Mesenchymal stem cell (in vitro differentiated cells and primary cell): Measurements from ENCODE around the gene AACS. TPM values are rescaled to one million over a fixed set of nuclear protein-coding genes. Genes with fewer than 3 reads are reported as not detected.

Experiments
- DNase-seq: peaks from one replicate; pipeline ENCODE4 v3.0.0-alpha.2; 2013
- H2AFZ ChIP-seq: one replicate; pipeline ENCODE4 v1.6.1; 2013; ENCODE audit warnings: low read depth, mild to moderate bottlenecking, control low read depth, inconsistent platforms, low read length, moderate library complexity
- H2AK5ac ChIP-seq: 2 replicates; pipeline ENCODE4 v1.6.1; 2013; ENCODE audit warnings: low read length, moderate library complexity, mild to moderate bottlenecking, inconsistent platforms; ENCODE audit not compliant: severe bottlenecking
- H2BK120ac ChIP-seq: one replicate; pipeline ENCODE4 v1.6.1; 2013; ENCODE audit warnings: low read depth, mild to moderate bottlenecking, inconsistent platforms, low read length, moderate library complexity
- H2BK12ac ChIP-seq, 2 experiments: one replicate each; pipeline ENCODE4 v1.6.1; 2013; ENCODE audit warnings: inconsistent platforms in 2 of 2, low read length in 2 of 2, mild to moderate bottlenecking in 2 of 2, moderate library complexity in 2 of 2, control low read depth in 1 of 2
- H2BK15ac ChIP-seq: one replicate; pipeline ENCODE4 v1.6.1; 2013; ENCODE audit warnings: mild to moderate bottlenecking, low read depth, inconsistent platforms; ENCODE audit not compliant: poor library complexity, severe bottlenecking
- H2BK5ac ChIP-seq: 2 replicates; pipeline ENCODE4 v1.6.1; 2013; ENCODE audit warnings: low read depth, mild to moderate bottlenecking, low read length, control low read depth, inconsistent platforms; ENCODE audit not compliant: poor library complexity, severe bottlenecking
- H3K14ac ChIP-seq, 2 experiments: one replicate each; pipeline ENCODE4 v1.6.1; 2013; ENCODE audit warnings: inconsistent platforms in 2 of 2, low read length in 2 of 2, control low read depth in 1 of 2, mild to moderate bottlenecking in 1 of 2, moderate library complexity in 1 of 2
- H3K18ac ChIP-seq, 2 experiments: one replicate each; pipeline ENCODE4 v1.6.1; 2013; ENCODE audit warnings: inconsistent platforms in 2 of 2, low read length in 2 of 2, control low read depth in 1 of 2, low read depth in 1 of 2, mild to moderate bottlenecking in 1 of 2
- H3K23ac ChIP-seq, 2 experiments: one replicate each; pipeline ENCODE4 v1.6.1; 2013; ENCODE audit warnings: inconsistent platforms in 2 of 2, low read length in 2 of 2, mild to moderate bottlenecking in 2 of 2, moderate library complexity in 2 of 2, control low read depth in 1 of 2
- H3K27ac ChIP-seq: 2 replicates; pipeline ENCODE4 v1.5.1; 2013; ENCODE audit warnings: mild to moderate bottlenecking, moderate library complexity, low read length, control low read depth, inconsistent platforms; ENCODE audit not compliant: poor library complexity, severe bottlenecking
- H3K27me3 ChIP-seq, 2 experiments: 2 replicates each; pipeline versions ENCODE4 v1.6.1 to v1.7.0; 2013; ENCODE audit warnings: low read length in 2 of 2, mild to moderate bottlenecking in 2 of 2, moderate library complexity in 2 of 2, control low read depth in 1 of 2, inconsistent platforms in 1 of 2; ENCODE audit not compliant: control insufficient read depth in 1 of 2, insufficient read depth in 1 of 2
- H3K36me3 ChIP-seq, 2 experiments: 2 replicates each; pipeline versions ENCODE4 v1.6.1 to v1.7.0; 2013; ENCODE audit warnings: low read length in 2 of 2, control low read depth in 1 of 2, inconsistent platforms in 1 of 2, low read depth in 1 of 2, mild to moderate bottlenecking in 1 of 2; ENCODE audit not compliant: insufficient read depth in 2 of 2, control insufficient read depth in 1 of 2
- H3K4ac ChIP-seq, 2 experiments: one replicate each; pipeline ENCODE4 v1.6.1; 2013; ENCODE audit warnings: inconsistent platforms in 2 of 2, low read length in 2 of 2, mild to moderate bottlenecking in 2 of 2, moderate library complexity in 2 of 2, control low read depth in 1 of 2, low read depth in 1 of 2
- H3K4me1 ChIP-seq: 2 replicates; pipeline ENCODE4 v1.6.1; 2013; ENCODE audit warnings: low read depth, low read length, control low read depth; ENCODE audit not compliant: control insufficient read depth, insufficient read depth
- H3K4me2 ChIP-seq: 2 replicates; pipeline ENCODE4 v1.6.1; 2013; ENCODE audit warnings: low read length, mild to moderate bottlenecking, inconsistent platforms; ENCODE audit not compliant: poor library complexity, severe bottlenecking
- H3K4me3 ChIP-seq, 2 experiments: 2 replicates each; pipeline versions ENCODE4 v1.5.1 to v1.7.0; 2013; ENCODE audit warnings: low read length in 2 of 2, mild to moderate bottlenecking in 2 of 2, control low read depth in 1 of 2, low read depth in 1 of 2; ENCODE audit not compliant: insufficient read depth in 1 of 2
- H3K79me1 ChIP-seq: replicated peaks from 2 replicates; pipeline ENCODE4 v1.6.1; 2013; ENCODE audit warnings: mild to moderate bottlenecking, control low read depth, low read length, inconsistent platforms; ENCODE audit not compliant: poor library complexity, severe bottlenecking
- H3K9ac ChIP-seq: 2 replicates; pipeline ENCODE4 v1.7.0; 2013; ENCODE audit warnings: mild to moderate bottlenecking, low read length, moderate library complexity
- H3K9me3 ChIP-seq: 2 replicates; pipeline ENCODE4 v1.7.0; 2013; ENCODE audit warnings: mild to moderate bottlenecking, low read length; ENCODE audit not compliant: control insufficient read depth
- H4K8ac ChIP-seq: one replicate; pipeline ENCODE4 v1.6.1; 2013; ENCODE audit warnings: inconsistent platforms, mild to moderate bottlenecking, low read length, moderate library complexity
- H4K91ac ChIP-seq: one replicate; pipeline ENCODE4 v1.6.1; 2013; ENCODE audit warnings: mild to moderate bottlenecking, low read length, inconsistent platforms
- WGBS: methylation state at CpG from one replicate; pipeline ENCODE4 v1.1.7; 2013; ENCODE audit warnings: mixed read lengths; 5-methylcytosine and 5-hydroxymethylcytosine counted together
- polyA plus RNA-seq, 2 experiments: library from polyadenylated mRNA; stranded (reverse); fragments of 200-250 nt; gene quantifications; one replicate each; pipeline ENCODE4 v1.2.3, GENCODE V29; 2013

Gene AACS
- 12.6 TPM for polyA plus RNA-seq (2013, experiment 1 of 2)
- polyA plus RNA-seq (2013, experiment 2 of 2): 12.4 TPM

- under 1% methylated on average over 72 of the region's 80 CpGs for WGBS
- Histone ChIP-seq H4K91ac (no peak within 1 kb of the TSS), H2AK5ac (no peak within 1 kb of the TSS), H3K4ac (peak within 1 kb of the TSS in 1 of 2 experiments; percentile 54), H3K9ac (peak within 1 kb of the TSS; percentile 92), H2AFZ (peak within 1 kb of the TSS; percentile 90), H3K79me1 (peaks cover 25% of the 10 kb centered on the region), H4K8ac (peak within 1 kb of the TSS; percentile 82), H3K27ac (no peak within 1 kb of the TSS), H3K9me3 (no peaks in the 10 kb centered on the region), H2BK5ac (peak within 1 kb of the TSS; percentile 58), H2BK120ac (peak within 1 kb of the TSS; percentile 52), H2BK12ac (peak within 1 kb of the TSS in 1 of 2 experiments; percentile 71), H2BK15ac (peak within 1 kb of the TSS; percentile 70), H3K4me2 (peak within 1 kb of the TSS; percentile 99), H3K27me3 (peaks cover 0 to 4% of the 10 kb centered on the region in 2 experiments), H3K36me3 (peaks cover 3 to 14% of the 10 kb centered on the region in 2 experiments), H3K23ac (peak within 1 kb of the TSS in 1 of 2 experiments; percentile 74), H3K18ac (peak within 1 kb of the TSS; percentile 83 to 90), H3K4me1 (peaks cover 25% of the 10 kb centered on the region), H3K4me3 (peak within 1 kb of the TSS; percentile 84 to 93), H3K14ac (peak within 1 kb of the TSS in 1 of 2 experiments; percentile 97)
- peak; percentile 76 for DNase-seq
These were observed at the start of gene AACS for GRCh38 chr12:125065021-125065918. AACS (plus strand) TSS chr12:125065435; CDS start chr12:125065585, 150 bp downstream.

DNA sequence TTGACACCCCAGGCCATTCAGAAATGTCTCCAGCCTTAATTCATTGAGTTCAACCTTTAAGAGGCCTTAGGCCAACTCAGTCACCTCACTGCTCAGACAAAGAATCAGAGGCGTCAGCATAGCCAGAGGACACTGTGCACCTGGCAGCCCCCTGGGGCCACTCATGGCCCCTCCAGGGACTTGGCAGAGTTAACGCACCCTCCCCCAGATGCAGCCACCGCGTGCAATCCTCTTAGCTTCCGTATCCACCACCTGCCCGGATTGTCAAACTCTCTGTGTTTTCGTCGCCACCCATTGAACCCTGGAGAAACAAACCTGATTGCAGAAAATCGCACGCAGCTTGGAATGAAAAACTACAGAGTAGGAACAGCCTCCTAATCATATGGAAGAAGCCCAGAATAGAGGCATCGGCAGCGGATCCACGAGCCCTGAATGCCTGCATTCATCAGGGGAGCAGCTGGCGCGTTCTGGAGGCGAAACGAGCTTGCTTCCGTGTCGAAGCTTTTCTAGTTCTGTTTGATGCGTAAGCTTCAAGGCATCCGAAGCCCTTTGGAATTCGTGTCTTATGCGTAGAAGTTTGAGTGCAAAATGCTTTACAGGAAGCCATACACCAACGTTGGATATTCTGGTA is 49.4 kb upstream of the AACS start:
- Histone ChIP-seq H3K27me3 (no peaks in the 10 kb centered on the region), H3K18ac (no peak overlapping the region), H3K4me3 (no peak overlapping the region), H4K91ac (no peak overlapping the region), H3K23ac (no peak overlapping the region), H3K36me3 (peaks cover 0 to 26% of the 10 kb centered on the region in 2 experiments), H2BK5ac (no peak overlapping the region), H2BK15ac (no peak overlapping the region), H2BK12ac (no peak overlapping the region), H3K9me3 (no peaks in the 10 kb centered on the region), H2AK5ac (no peak overlapping the region), H3K4ac (no peak overlapping the region), H3K27ac (no peak overlapping the region), H2AFZ (no peak overlapping the region), H3K14ac (no peak overlapping the region), H3K9ac (no peak overlapping the region), H2BK120ac (no peak overlapping the region), H3K4me2 (no peak overlapping the region), H4K8ac (no peak overlapping the region), H3K79me1 (peaks cover 7% of the 10 kb centered on the region), H3K4me1 (no peaks in the 10 kb centered on the region)
- no peak for DNase-seq
- WGBS: 98% methylated on average over 24 of the region's 24 CpGs

DNA sequence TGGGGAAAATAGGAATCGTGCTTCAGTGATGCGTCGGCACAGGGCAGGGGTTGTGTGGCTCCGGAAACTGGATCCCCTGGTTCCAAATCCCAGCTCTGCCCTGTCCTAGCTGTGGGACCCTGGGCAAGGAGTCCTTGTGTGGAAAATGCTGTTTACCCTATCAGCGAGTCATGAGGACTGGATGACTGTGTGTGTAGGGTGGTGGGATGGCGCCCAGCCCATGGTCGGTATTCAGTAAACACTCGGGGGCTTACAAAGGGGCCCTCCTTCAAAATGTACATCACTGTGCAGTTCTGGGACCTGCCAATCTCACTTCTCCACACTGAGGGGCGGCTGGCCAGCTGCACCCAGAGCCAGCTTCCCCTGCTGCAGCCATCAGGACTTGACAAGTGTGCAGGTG is 47.4 kb upstream of the AACS start:
- DNase-seq: no peak
- WGBS: 95% methylated on average over 8 of the region's 9 CpGs

GRCh38 chr12:125018356-125018755 is 46.9 kb upstream of the AACS start:
- H3K27ac ChIP-seq: no peak overlapping the region
- no peak overlapping the region for H3K4me3 ChIP-seq
- peaks cover 0 to 30% of the 10 kb centered on the region in 2 experiments for H3K36me3 ChIP-seq
- H3K18ac ChIP-seq: no peak overlapping the region
- no peak overlapping the region for H2AK5ac ChIP-seq
- H2BK5ac ChIP-seq: no peak overlapping the region
- H4K91ac ChIP-seq: no peak overlapping the region
- no peak overlapping the region for H2BK12ac ChIP-seq
- no peak overlapping the region for H3K14ac ChIP-seq
- no peak overlapping the region for H3K23ac ChIP-seq
- no peaks in the 10 kb centered on the region for H3K9me3 ChIP-seq
- H3K79me1 ChIP-seq: peaks cover 1% of the 10 kb centered on the region
- H3K9ac ChIP-seq: no peak overlapping the region
- no peak overlapping the region for H4K8ac ChIP-seq
- no peak overlapping the region for H2BK15ac ChIP-seq
- H2AFZ ChIP-seq: no peak overlapping the region
- WGBS: 94% methylated on average over 9 of the region's 11 CpGs
- no peak for DNase-seq
- no peak overlapping the region for H3K4ac ChIP-seq
- no peak overlapping the region for H2BK120ac ChIP-seq
- H3K4me2 ChIP-seq: no peak overlapping the region
- peaks cover 1% of the 10 kb centered on the region for H3K4me1 ChIP-seq
- H3K27me3 ChIP-seq: no peaks in the 10 kb centered on the region

More for the DNA sequence above, 47.4 kb upstream of the AACS start:
- Histone ChIP-seq H2AFZ (peak overlapping the region; percentile 18), H3K9ac (no peak overlapping the region), H3K4me2 (no peak overlapping the region), H3K36me3 (peaks cover 0 to 31% of the 10 kb centered on the region in 2 experiments), H3K4me3 (no peak overlapping the region), H2AK5ac (no peak overlapping the region), H3K79me1 (peaks cover 1% of the 10 kb centered on the region), H3K14ac (peak overlapping the region in 1 of 2 experiments; percentile 71), H3K18ac (no peak overlapping the region), H2BK120ac (no peak overlapping the region), H4K8ac (no peak overlapping the region), H3K9me3 (no peaks in the 10 kb centered on the region), H2BK12ac (no peak overlapping the region), H3K27ac (no peak overlapping the region), H3K27me3 (no peaks in the 10 kb centered on the region), H4K91ac (no peak overlapping the region), H2BK15ac (no peak overlapping the region), H3K4me1 (peaks cover 1% of the 10 kb centered on the region), H2BK5ac (no peak overlapping the region), H3K23ac (no peak overlapping the region), H3K4ac (no peak overlapping the region)
